Measurements from ENCODE around the gene ARID3B.
A peak's percentile ranks its signal among the peaks of the same experiment; 100 is the strongest.

The ARID3B gene

GRCh38 chr15:74641151-74641550, 100.1 kb downstream of the ARID3B start:
- no peak for DNase-seq (ENCODE audit: low read depth)
- TF ChIP-seq CTCF (IDR thresholded peaks at IDR 0.05; ENCODE audit: control insufficient read depth, extremely low read depth, insufficient read depth), result no peak
- H3K4me3 ChIP-seq (ENCODE audit: low read depth, low read length), result no peak overlapping the region

- DNase-seq (ENCODE audit: low read depth), result peak; percentile 79
- no peak for TF ChIP-seq CTCF (IDR thresholded peaks at IDR 0.05; ENCODE audit: control insufficient read depth, extremely low read depth, insufficient read depth)
- peak overlapping the region; percentile 49 for H3K4me3 ChIP-seq (ENCODE audit: low read depth, low read length)
These were observed 101.3 kb downstream of the ARID3B start for GRCh38 chr15:74642348-74642733.

- peak overlapping the region; percentile 49 for H3K4me3 ChIP-seq (ENCODE audit: low read depth, low read length)
- peak; percentile 98 for DNase-seq (ENCODE audit: low read depth)
- TF ChIP-seq CTCF (IDR thresholded peaks at IDR 0.05; ENCODE audit: control insufficient read depth, extremely low read depth, insufficient read depth), result no peak
These were observed 102.0 kb downstream of the ARID3B start for GRCh38 chr15:74642734-74643664.

GRCh38 chr15:74643665-74644204, 102.7 kb downstream of the ARID3B start:
- TF ChIP-seq CTCF (IDR thresholded peaks at IDR 0.05; ENCODE audit: control insufficient read depth, extremely low read depth, insufficient read depth), result no peak
- H3K4me3 ChIP-seq (ENCODE audit: low read depth, low read length), result peak overlapping the region; percentile 38
- DNase-seq (ENCODE audit: low read depth), result no peak

- no peak for DNase-seq (ENCODE audit: low read depth)
- H3K4me3 ChIP-seq (ENCODE audit: low read depth, low read length), result no peak overlapping the region
- no peak for TF ChIP-seq CTCF (IDR thresholded peaks at IDR 0.05; ENCODE audit: control insufficient read depth, extremely low read depth, insufficient read depth)
These were observed 105.5 kb downstream of the ARID3B start for GRCh38 chr15:74646480-74646879.

Measured in LNCaP clone FGC (cell line).